GM10266 (cell line): ENCODE measurements around the gene OR2H2.

Source experiments
- DNase-seq: peaks from one replicate; pipeline ENCODE4 v3.0.0; 2012; ENCODE audit errors: extremely low spot score
- TF ChIP-seq, protein P1 (sequence below): IDR thresholded peaks from 2 replicates; pipeline ENCODE4 v1.5.1; 2012; ENCODE audit warnings: mild to moderate bottlenecking, low read depth; ENCODE audit not compliant: control insufficient read depth, insufficient read depth; ENCODE audit errors: missing control alignments

OR2H2 gene

DNA sequence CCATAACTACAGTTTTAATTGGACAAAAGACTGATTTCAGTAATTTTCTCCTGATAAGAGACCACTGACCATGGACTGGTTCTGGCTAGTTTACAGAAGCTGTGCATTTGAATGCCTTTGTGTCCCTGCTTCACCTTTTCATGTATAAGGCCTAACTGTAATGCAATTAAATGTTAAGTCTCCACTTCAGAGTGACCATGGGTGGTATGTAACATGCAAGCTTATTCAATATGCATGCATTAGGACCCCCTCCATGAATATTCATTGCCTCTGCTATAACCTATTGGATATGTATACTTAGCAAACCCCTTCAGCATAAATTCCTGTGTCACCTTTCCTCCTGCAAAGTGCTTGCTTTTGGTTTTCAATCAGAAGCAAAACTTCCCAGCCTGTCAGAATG is 27.6 kb upstream of the OR2H2 start:
- TF ChIP-seq, protein P1, sequence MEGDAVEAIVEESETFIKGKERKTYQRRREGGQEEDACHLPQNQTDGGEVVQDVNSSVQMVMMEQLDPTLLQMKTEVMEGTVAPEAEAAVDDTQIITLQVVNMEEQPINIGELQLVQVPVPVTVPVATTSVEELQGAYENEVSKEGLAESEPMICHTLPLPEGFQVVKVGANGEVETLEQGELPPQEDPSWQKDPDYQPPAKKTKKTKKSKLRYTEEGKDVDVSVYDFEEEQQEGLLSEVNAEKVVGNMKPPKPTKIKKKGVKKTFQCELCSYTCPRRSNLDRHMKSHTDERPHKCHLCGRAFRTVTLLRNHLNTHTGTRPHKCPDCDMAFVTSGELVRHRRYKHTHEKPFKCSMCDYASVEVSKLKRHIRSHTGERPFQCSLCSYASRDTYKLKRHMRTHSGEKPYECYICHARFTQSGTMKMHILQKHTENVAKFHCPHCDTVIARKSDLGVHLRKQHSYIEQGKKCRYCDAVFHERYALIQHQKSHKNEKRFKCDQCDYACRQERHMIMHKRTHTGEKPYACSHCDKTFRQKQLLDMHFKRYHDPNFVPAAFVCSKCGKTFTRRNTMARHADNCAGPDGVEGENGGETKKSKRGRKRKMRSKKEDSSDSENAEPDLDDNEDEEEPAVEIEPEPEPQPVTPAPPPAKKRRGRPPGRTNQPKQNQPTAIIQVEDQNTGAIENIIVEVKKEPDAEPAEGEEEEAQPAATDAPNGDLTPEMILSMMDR: no peak
- DNase-seq: no peak

DNA sequence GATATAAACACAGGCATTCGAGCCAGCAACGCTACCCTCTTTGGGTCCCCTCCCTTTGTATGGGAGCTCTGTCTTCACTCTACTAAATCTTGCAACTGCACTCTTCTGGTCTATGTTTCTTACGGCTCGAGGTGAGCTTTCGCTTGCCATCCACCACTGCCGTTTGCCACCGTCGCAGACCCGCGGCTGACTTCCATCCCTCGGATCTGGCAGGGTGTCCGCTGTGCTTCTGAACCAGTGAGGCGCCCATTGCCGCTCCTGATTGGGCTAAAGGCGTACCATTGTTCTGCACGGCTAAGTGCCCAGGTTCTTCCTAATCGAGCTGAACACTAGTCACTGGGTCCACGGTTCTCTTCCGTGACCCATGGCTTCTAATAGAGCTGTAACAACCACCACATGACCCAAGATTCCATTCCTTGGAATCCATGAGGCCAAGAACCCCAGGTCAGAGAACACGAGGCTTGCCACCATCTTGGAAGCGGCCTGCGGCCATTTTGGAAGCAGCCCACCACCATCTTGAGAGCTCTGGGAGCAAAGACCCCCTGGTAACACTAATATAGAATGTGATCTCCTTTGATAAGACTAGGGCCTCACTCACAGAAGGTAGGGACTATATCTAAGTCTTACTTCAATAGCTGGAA is 26.4 kb upstream of the OR2H2 start:
- TF ChIP-seq, protein P1: no peak
- DNase-seq: no peak

DNA sequence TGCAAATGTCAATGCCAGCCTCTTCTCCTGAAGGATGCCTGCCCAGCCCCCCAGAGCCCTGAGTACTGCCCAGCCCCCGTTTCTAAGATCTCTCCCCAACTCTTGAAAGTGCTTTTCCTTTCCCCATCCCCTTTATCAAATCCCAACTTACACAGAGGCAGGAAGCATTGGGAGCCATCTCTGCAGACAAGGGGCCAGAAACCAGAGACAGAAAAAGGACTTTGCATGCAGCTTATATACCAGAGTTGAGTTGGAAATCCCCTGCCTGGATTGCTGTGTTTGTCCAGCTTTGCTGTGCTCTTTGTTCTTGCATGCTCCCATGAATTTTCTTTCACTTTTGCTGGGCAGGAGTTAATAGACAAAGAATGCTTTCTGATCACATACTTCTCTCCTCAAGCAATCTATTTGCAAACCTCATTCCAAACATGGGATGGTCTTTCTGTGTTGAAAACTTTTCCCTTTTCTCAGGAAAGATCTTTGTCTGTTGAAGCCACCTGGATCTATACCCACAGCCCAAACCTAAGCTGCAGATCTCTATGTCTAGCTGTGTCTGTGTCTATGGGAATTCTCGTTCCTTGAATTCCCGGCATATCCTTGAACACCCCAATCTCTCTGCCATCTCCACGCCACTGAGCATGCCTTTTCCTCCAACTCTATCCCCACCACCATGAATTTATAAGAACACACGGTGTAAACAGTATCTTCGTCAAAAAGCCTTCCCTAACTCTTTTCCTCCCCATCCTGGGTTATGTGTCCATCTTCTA is 25.2 kb upstream of the OR2H2 start, which contains the start of gene UBD:
Gene UBD (minus strand): TSS at position 209 of the 764 bp plus-strand sequence. CDS start 31 bp downstream, at position 178.
- peak; percentile 35 for DNase-seq
- TF ChIP-seq, protein P1: no peak

DNA sequence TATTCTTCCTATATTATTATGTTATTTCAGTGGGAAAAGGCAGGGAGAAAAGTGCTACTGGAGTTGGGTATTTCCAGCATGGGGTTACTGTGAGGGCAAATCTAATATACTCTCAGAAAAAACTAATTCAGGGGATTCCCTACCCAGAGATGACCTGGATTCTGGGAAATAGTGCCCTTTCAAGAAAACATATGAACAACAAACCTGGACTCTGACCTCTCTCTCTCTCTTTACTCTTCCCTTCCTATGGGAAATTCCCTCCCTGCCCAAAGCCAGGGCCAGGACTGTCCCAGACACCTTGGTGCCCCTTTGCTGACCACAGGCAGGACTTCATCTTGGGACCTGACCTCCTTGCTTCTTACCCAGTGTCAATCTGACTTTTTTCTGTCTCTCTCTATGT is 23.8 kb upstream of the OR2H2 start:
- TF ChIP-seq, protein P1: no peak
- DNase-seq: no peak

DNA sequence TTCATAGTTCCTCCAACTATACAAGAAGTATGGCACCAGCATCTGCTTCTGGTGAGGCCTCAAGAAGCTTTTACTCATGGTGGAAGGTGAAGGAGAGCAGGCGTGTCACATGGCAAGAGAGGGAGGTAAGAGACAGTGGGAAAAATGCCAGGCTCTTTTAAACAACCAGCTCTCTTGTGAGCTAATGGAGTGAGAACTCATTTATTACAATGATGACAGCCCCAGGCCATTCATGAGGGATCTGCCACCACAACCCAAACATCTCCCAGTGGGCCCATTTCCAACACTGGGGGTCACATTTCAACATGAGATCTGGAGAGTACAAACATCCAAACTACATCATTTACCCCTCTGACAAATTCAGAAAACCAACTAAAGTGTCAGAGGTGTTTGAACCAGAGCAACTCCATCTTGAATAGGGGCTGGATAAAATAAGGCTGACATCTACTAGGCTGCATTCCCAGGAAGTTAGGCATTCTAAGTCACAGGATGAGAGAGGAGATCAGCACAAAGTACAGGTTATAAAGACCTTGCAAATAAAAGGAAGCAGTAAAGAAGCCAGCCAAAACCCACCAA is 23.2 kb upstream of the OR2H2 start:
- TF ChIP-seq, protein P1: no peak
- DNase-seq: no peak

DNA sequence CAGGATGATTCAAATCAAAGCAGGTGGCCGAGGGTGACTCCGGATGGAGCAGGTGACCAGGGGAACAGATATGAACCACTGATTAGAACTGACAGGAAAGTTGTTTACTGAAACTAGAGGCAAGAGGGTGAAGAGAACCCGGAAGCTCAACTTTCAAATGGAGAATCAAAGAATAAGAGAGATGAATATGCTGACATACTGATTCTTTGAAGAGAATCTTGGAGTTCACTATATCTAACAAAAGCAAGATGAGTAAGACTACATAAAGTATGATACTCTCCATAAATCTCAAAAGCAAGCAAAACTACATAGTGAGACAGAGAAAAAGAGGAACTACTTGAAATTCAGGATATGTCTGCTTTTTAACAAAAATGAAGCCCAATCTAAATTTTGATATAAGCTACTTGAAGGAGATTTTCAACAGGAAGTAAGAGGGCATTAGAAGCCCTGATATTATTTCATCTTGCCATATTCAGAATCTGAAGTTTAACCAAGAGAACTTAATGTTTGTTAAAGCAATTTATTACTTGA is 21.4 kb upstream of the OR2H2 start:
- TF ChIP-seq, protein P1: no peak
- DNase-seq: no peak
